HG03432 (cell line): ENCODE results near the gene TPM2.

Experiments used
- ATAC-seq: cut with Tn5 transposase; IDR thresholded peaks from one replicate; pipeline ENCODE4 v1.9.1; 2021; ENCODE audit warnings: mild to moderate bottlenecking, moderate library complexity; ENCODE audit not compliant: unreplicated experiment

Gene TPM2

GRCh38 chr9:35636135-35636876, 53.4 kb downstream of the TPM2 start:
- no peak for ATAC-seq

- ATAC-seq = no peak
Observed at GRCh38 chr9:35635730-35636129, 54.0 kb downstream of the TPM2 start.
